ENCODE results near the gene WDR5.

The WDR5 gene

DNA sequence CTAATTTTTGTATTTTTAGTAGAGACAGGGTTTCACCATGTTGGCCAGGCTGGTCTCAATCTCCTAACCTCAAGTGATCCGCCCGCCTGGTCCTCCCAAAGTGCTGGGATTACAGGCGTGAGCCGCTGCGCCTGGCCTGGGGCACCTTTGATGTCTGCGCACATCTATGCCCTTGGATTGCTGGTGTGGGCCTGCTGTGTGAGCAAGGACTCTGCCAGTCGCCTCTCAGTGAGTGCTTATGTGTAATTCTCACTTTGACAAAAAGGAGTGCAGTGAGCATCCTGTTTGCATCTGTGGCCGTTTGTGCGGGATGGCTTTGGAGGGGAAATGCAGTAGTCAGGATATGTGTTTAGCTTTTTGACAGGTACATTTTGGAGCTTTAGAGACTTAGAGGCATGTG lies 9.4 kb downstream of the WDR5 start:
- ATAC-seq (no peak), DNase-seq (no peak)
- Mint-ChIP-seq H3K36me3 (ENCODE audit: low read depth) (peaks cover 49% of the 10 kb centered on the region), H3K9me3 (no peaks in the 10 kb centered on the region), H3K27ac (no peak overlapping the region), H3K27me3 (no peaks in the 10 kb centered on the region), H3K4me3 (no peak overlapping the region), H3K4me1 (no peaks in the 10 kb centered on the region)

DNA sequence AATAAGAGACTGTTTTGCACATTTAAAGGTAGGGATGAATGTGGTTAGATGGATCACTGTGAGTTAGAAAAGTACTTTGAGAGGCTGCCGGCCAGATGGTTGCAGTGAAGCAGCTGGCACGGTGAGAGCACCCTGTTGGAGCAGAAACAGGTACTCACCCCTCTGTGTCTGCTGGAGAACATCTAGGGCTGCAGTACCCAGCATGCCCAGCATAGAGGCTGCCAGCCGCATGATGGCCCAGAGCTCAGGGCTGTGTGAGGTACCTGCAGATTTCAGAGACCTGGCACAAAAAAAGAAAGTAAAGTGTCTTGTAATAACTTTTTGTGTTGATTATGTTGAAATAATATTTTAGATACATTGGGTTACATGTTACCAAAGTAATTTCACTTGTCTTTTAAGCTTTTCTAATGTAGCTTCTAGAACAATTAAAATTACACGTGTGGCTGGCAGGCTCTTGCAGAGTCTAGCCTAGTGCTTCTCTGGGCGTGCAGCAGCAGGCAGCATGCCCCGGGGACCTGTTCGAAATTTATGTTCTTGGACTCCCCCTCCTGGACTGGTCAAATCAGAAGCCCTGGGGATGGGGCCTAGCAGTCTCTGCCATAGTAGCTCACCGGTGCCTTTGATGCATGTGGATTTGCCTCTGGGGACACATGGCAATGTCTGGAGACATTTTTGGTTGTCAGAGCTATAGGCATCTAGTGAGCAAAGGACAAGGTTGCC lies 11.1 kb downstream of the WDR5 start:
- Mint-ChIP-seq H3K4me3 (no peak overlapping the region), H3K27me3 (no peaks in the 10 kb centered on the region), H3K36me3 (ENCODE audit: low read depth) (peaks cover 44% of the 10 kb centered on the region), H3K9me3 (no peaks in the 10 kb centered on the region), H3K27ac (no peak overlapping the region), H3K4me1 (no peaks in the 10 kb centered on the region)
- DNase-seq (no peak), ATAC-seq (no peak)

DNA sequence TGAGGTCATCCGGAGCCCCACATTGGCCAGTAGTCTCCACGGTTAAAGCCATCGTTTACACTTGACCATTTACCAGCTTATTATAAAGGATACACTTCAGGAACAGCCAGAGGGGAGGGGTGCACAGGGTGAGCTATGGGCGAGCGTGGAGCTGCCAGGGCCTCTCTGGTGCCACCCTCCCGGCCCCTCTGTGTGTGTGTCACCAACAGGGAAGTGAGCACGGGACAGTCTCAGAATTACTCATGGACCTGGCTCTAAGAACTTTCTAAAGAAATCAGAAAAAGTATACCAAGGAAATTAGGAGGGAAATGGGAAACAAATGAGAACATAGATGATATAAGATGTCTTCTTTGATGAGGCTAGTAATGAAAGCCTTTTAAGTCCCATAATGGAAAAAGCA lies 13.5 kb downstream of the WDR5 start:
- Mint-ChIP-seq H3K27me3 (no peaks in the 10 kb centered on the region), H3K27ac (no peak overlapping the region), H3K4me1 (no peaks in the 10 kb centered on the region), H3K9me3 (no peaks in the 10 kb centered on the region), H3K36me3 (ENCODE audit: low read depth) (peaks cover 39% of the 10 kb centered on the region), H3K4me3 (no peak overlapping the region)
- DNase-seq: no peak
- no peak for ATAC-seq

DNA sequence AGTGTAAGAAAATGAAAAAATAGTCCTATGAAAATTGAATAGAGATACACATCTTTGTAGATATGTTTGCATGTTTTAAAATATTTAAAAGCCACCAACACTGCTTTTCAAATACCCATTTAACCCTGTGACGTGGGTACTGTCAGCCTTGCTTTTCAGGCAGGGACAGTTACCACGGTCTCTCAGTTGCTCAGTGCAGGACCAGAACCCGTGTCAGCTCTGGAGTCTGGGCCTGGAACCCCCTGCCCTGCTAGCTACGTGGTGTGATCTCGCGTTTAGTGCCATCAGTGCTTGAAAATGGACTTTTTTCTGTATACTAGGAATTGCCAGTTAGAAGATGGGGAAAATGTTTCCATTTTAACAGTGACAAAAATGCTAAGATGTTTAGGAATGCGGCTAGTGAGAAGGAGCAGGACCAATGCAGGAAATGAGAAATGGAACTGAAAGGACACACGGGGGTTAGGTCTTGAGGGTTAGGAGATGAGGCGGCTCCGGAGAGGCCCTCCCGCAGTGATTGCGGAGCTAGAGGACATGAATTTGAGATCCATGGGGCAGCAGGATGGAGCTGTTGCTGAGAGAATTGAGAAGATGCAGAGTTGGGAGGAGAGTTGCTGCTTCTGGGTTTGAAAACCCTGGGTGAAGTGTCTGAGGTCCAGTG lies 14.8 kb downstream of the WDR5 start:
- Mint-ChIP-seq H3K27me3 (no peaks in the 10 kb centered on the region), H3K9me3 (no peaks in the 10 kb centered on the region), H3K4me3 (no peak overlapping the region), H3K27ac (no peak overlapping the region), H3K4me1 (no peaks in the 10 kb centered on the region), H3K36me3 (ENCODE audit: low read depth) (peaks cover 43% of the 10 kb centered on the region)
- ATAC-seq (no peak), DNase-seq (no peak)

DNA sequence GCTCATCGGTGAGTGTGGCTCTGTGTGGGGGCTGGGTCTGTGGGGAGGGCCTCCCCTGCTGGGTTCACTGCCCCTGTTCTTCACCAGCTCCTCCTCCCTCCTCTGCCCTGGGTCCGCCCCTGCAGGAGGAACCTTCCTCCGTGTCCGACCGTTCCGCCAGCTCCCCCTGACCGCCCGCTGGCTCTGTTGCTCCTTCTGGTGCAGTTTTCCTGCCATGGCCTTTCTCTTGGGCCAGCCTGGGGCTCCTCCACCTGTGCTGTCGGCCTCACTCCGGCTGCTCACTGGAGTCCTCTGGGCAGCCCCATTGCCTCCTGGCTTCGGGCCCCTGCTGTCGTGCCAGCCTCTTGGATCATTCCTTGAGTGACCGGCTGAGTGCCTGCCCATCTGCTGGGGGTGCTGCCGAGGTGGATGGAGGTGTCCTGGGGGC lies 16.2 kb downstream of the WDR5 start:
- Mint-ChIP-seq H3K9me3 (no peaks in the 10 kb centered on the region), H3K27me3 (no peaks in the 10 kb centered on the region), H3K4me1 (no peaks in the 10 kb centered on the region), H3K36me3 (ENCODE audit: low read depth) (peaks cover 45% of the 10 kb centered on the region), H3K27ac (no peak overlapping the region), H3K4me3 (no peak overlapping the region)
- no peak for DNase-seq
- no peak for ATAC-seq

- Mint-ChIP-seq H3K36me3 (ENCODE audit: low read depth) (peaks cover 47% of the 10 kb centered on the region), H3K27ac (no peak overlapping the region), H3K4me1 (no peaks in the 10 kb centered on the region), H3K9me3 (no peaks in the 10 kb centered on the region), H3K27me3 (no peaks in the 10 kb centered on the region), H3K4me3 (no peak overlapping the region)
- DNase-seq (no peak), ATAC-seq (no peak)
Observed at GRCh38 chr9:134152488-134152887, 16.6 kb downstream of the WDR5 start.

DNA sequence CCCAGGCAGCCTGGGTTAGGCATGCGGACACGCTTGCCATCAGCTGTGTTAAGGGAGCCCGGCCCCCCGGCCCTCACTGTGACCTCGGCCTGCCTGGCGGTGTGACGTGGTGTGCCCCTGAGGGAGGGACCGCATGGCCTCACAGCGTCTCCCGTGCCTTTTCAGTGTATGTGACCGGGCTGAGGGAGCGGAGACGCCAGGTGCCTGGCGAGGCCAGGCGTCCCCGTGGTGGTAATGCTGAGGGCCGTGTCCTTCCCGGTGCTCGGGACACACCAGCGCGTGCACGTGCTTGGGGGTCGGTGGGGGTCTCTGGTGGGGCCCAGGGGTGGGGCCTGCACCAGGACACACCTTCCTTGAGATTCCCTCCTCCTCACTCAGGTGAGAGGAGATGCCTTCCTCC lies 17.6 kb downstream of the WDR5 start:
- ATAC-seq: no peak
- Mint-ChIP-seq H3K27me3 (no peaks in the 10 kb centered on the region), H3K27ac (no peak overlapping the region), H3K9me3 (no peaks in the 10 kb centered on the region), H3K4me1 (no peaks in the 10 kb centered on the region), H3K36me3 (ENCODE audit: low read depth) (peaks cover 50% of the 10 kb centered on the region), H3K4me3 (no peak overlapping the region)
- DNase-seq: no peak

- Mint-ChIP-seq H3K27me3 (no peaks in the 10 kb centered on the region), H3K9me3 (no peaks in the 10 kb centered on the region), H3K36me3 (ENCODE audit: low read depth) (peaks cover 45% of the 10 kb centered on the region), H3K4me3 (no peak overlapping the region), H3K4me1 (no peaks in the 10 kb centered on the region), H3K27ac (no peak overlapping the region)
- DNase-seq (no peak), ATAC-seq (no peak)
Observed at GRCh38 chr9:134154262-134154701, 18.4 kb downstream of the WDR5 start.

GRCh38 chr9:134155812-134156377 lies 20.0 kb downstream of the WDR5 start:
- ATAC-seq: no peak
- no peak for DNase-seq
- H3K27ac Mint-ChIP-seq: no peak overlapping the region
- H3K9me3 Mint-ChIP-seq: no peaks in the 10 kb centered on the region
- no peaks in the 10 kb centered on the region for H3K4me1 Mint-ChIP-seq
- peaks cover 38% of the 10 kb centered on the region for H3K36me3 Mint-ChIP-seq (ENCODE audit: low read depth)
- no peaks in the 10 kb centered on the region for H3K27me3 Mint-ChIP-seq
- H3K4me3 Mint-ChIP-seq: no peak overlapping the region

DNA sequence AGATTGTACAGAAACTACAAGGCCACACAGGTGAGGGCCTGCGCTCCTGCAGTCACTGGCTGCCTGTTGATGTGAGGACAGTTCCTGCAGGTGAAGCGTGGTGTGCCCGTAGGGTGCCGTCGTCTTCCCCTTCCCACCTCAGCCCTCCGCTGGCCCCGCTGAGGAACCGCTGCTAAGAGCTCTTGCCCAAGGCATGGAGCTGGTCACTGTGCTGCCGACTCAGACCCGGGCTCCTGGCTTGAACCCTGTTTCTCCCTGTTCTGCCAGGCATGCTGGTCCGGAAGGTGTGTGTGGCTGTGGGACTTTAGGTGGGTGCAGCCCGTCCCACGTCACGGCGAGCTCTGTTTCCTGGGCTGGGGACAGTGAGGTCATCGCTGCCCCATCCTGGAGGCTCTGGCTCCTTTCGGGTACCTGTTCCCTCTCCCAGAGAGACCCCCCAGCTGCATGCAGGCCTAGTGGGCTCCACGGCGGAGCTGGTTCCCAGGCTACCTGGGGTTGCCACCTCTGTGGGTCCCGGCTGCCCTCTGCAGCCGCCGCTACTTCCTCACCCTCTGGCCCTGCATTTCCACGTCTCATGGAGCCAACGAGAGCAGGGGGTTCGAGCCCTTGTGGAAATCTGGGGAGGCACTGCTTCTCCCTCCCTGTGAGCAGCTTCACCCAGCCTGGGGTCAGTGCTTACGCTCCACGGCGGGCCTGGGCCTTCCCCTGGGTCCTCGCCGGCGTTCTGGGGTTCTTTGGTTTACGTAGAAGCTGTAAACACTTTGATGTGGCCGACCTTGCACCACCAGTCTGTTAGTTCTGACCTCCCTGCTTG lies 20.9 kb downstream of the WDR5 start:
- DNase-seq: no peak
- H3K9me3 Mint-ChIP-seq: no peaks in the 10 kb centered on the region
- peaks cover 33% of the 10 kb centered on the region for H3K36me3 Mint-ChIP-seq (ENCODE audit: low read depth)
- no peak overlapping the region for H3K27ac Mint-ChIP-seq
- H3K27me3 Mint-ChIP-seq: no peaks in the 10 kb centered on the region
- ATAC-seq: no peak
- no peaks in the 10 kb centered on the region for H3K4me1 Mint-ChIP-seq
- H3K4me3 Mint-ChIP-seq: no peak overlapping the region

DNA sequence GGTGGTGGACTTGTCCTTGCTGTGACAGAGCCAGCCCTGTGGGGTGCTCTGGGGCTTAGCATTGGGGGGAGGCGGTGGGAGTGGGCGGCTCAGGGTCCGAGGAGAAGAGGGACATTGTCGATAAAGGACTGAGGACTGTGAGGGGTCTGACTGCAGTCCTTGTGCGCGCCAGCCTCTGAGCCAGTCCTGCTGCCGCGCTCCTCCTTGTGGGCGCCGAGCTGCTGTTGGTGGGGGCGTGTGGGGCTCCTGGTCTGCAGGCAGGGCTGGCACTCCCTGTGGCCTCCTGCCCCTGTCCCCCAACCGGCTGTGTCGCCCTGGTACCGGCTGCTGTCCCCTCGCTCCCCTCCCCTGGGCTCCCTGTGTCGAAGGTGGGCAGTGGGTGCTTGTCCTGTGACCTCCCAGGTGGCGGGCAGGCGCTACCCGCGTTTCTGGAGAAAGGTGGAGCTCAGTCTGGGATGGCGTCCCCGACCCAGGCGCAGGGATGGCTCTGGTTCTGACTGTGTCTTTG lies 21.6 kb downstream of the WDR5 start:
- Mint-ChIP-seq H3K27ac (no peak overlapping the region), H3K36me3 (ENCODE audit: low read depth) (peaks cover 34% of the 10 kb centered on the region), H3K4me3 (no peak overlapping the region), H3K4me1 (peaks cover 6% of the 10 kb centered on the region), H3K9me3 (no peaks in the 10 kb centered on the region), H3K27me3 (no peaks in the 10 kb centered on the region)
- ATAC-seq (no peak), DNase-seq (no peak)

- DNase-seq (no peak), ATAC-seq (no peak)
- Mint-ChIP-seq H3K27me3 (no peaks in the 10 kb centered on the region), H3K4me3 (no peak overlapping the region), H3K4me1 (peaks cover 9% of the 10 kb centered on the region), H3K36me3 (ENCODE audit: low read depth) (peaks cover 30% of the 10 kb centered on the region), H3K9me3 (no peaks in the 10 kb centered on the region), H3K27ac (peak overlapping the region; percentile 59)
Observed at GRCh38 chr9:134158242-134158641, 22.4 kb downstream of the WDR5 start.

DNA sequence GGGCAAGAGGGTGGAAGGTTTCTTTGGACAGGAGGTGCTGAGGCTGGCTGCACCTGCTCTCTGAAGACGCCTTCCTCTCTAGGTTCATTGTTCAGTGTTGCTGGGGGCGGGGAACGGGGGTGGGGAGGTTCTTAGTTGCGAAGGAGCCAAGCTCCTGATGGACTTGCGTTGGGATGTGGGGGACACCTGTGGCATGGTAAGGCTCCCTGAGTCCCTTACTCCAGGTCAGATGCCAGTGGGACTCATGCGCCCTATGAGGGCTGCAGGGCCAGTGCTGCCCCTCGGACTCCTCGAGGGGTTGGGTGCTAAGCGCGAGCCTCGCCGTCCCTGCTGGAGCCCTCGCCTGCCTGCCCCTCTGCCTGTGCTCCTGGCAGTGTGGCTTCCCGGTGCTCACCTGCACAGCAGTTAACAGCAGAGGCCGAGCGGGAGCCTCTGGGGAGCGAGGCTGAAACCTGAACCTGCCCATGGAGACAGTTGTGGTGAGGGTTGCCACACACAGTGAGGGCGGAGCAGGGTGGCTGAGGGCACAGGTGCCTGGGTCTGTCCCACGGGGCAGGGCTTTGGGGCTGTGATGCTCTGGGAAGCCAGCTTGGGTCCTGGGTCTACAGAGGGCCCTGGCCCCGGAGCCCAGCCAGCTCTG lies 23.0 kb downstream of the WDR5 start:
- H3K36me3 Mint-ChIP-seq (ENCODE audit: low read depth): peaks cover 28% of the 10 kb centered on the region
- H3K4me1 Mint-ChIP-seq: peaks cover 9% of the 10 kb centered on the region
- H3K27ac Mint-ChIP-seq: no peak overlapping the region
- no peaks in the 10 kb centered on the region for H3K27me3 Mint-ChIP-seq
- H3K4me3 Mint-ChIP-seq: no peak overlapping the region
- no peaks in the 10 kb centered on the region for H3K9me3 Mint-ChIP-seq
- ATAC-seq (no peak), DNase-seq (no peak)

- H3K27ac Mint-ChIP-seq: no peak overlapping the region
- no peak overlapping the region for H3K4me3 Mint-ChIP-seq
- peaks cover 28% of the 10 kb centered on the region for H3K36me3 Mint-ChIP-seq (ENCODE audit: low read depth)
- H3K9me3 Mint-ChIP-seq: no peaks in the 10 kb centered on the region
- peaks cover 9% of the 10 kb centered on the region for H3K4me1 Mint-ChIP-seq
- H3K27me3 Mint-ChIP-seq: no peaks in the 10 kb centered on the region
- DNase-seq (no peak), ATAC-seq (no peak)
Observed at GRCh38 chr9:134159566-134160245, 23.8 kb downstream of the WDR5 start.
